Measurements from ENCODE around the gene SLC6A11.

SLC6A11 gene

DNA sequence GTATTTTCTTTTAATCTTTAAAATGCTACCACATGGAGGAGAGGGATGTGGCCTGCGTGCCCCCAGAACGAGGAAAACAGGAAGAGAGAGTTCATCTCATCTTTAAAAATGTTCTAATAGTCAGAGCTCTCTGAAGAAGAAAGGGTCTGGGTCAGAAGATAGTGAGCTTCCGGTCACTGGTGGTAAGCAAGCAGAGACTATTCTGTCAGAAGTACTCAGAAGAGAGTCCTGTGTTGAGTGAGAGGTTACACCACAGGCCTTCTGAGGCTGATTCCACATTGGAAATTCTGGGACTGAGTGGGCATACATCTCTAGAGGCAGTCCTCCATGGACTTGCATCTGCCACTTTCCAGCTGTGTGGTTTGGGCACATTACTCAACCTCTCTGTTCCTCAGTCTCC is 94.3 kb downstream of the SLC6A11 start:
- DNase-seq (ENCODE audit: low read depth) = no peak
- H3K4me3 ChIP-seq (ENCODE audit: low read length) = no peak overlapping the region
- TF ChIP-seq, protein P1, sequence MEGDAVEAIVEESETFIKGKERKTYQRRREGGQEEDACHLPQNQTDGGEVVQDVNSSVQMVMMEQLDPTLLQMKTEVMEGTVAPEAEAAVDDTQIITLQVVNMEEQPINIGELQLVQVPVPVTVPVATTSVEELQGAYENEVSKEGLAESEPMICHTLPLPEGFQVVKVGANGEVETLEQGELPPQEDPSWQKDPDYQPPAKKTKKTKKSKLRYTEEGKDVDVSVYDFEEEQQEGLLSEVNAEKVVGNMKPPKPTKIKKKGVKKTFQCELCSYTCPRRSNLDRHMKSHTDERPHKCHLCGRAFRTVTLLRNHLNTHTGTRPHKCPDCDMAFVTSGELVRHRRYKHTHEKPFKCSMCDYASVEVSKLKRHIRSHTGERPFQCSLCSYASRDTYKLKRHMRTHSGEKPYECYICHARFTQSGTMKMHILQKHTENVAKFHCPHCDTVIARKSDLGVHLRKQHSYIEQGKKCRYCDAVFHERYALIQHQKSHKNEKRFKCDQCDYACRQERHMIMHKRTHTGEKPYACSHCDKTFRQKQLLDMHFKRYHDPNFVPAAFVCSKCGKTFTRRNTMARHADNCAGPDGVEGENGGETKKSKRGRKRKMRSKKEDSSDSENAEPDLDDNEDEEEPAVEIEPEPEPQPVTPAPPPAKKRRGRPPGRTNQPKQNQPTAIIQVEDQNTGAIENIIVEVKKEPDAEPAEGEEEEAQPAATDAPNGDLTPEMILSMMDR (conservative IDR thresholded peaks at IDR 0.05; ENCODE audit: low read length) = no peak

DNA sequence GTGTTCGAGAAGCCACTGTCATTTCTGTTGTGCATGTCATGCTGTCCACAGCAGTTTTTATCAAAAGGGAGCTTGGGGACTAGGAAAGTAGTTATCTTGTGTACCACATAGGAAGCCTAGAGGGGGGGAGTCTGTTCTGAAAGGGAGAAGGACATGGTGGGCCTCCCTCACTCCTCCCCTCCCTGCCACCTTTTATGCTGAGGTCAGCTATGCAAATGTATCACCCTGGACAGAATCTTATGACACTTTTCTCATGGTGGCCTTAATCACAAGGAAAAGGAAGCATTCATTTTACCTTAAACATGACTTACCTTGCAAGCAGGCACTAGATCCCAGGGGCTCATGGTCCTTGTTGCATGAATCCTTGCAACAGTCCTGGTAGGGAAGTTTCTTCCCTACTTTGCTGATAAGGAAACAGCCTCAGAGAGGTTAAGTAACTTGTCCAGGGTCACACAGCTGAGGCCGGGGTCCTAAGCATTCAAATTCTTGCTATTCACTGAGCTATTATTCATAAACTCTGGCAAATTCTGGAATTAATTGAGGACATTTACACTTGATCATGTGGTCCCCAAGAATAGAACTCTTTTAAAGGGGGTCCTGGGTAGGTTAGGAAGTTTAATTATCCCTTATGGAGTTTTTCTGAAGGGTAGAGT is 95.4 kb downstream of the SLC6A11 start:
- TF ChIP-seq, protein P1 (conservative IDR thresholded peaks at IDR 0.05; ENCODE audit: low read length) = no peak
- H3K4me3 ChIP-seq (ENCODE audit: low read length) = no peak overlapping the region
- DNase-seq (ENCODE audit: low read depth) = no peak

DNA sequence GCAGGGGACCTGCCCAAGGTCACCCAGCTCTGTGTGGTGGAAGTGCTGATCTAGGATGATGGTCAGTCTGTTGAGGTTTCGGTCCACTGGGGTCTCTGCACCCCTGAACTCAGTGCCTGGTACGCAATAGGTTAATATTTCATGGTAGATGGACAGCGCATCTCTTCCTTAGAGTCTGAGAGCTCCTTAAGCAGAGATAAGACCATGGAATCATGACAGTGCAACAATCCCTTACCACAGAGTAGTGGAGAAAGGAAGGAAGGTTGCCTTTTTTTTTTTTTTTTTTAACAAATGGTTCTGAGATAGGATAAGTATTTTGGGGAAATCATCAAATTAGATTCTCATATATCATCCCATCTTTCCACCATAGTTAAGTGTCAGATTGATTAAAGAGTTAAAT is 96.8 kb downstream of the SLC6A11 start:
- H3K4me3 ChIP-seq (ENCODE audit: low read length) = no peak overlapping the region
- TF ChIP-seq, protein P1 (conservative IDR thresholded peaks at IDR 0.05; ENCODE audit: low read length) = no peak

DNA sequence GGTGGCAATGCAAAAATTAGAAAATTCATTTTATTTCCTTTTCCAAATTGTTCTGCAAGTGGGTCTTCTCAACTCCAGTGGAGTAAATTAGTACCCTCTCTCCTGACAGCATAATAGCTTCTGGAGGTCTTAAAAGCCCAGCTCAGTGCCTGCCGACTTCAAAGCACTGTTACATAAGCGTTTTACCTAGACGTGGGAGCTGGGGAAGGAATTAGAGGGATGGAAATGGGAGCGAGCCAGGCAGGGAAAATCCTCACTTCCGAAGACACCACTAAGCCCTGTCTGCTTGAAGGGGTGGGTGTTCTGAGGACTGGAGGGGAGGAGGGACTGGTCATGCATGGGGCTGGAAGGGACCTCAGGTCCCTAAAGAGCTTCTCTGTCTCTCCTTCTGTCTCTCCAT is 99.3 kb downstream of the SLC6A11 start:
- DNase-seq (ENCODE audit: low read depth) = no peak
- H3K4me3 ChIP-seq (ENCODE audit: low read length) = no peak overlapping the region
- TF ChIP-seq, protein P1 (conservative IDR thresholded peaks at IDR 0.05; ENCODE audit: low read length) = no peak

More for the DNA sequence above, 96.8 kb downstream of the SLC6A11 start:
- DNase-seq (ENCODE audit: low read depth) = no peak

DNA sequence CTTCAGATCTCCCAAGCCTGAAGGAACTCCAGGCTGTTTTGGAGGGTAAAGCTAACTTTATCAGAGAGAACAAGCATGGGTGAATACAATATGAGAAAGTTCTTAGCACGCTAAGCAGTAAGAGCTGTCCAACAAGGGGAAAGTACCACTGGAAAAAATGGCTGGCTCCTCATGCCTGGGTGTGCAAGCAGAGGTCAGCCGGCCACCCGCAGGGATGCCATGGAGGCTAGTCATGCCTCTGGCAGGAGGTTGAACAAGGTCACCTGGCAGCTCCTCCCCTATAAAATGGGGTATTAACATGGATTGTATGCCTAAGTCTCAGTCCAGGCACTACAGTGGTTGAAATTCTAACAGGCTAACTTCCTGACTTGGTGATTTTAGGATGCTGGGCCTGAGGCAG is 101.1 kb downstream of the SLC6A11 start:
- TF ChIP-seq, protein P1 (conservative IDR thresholded peaks at IDR 0.05; ENCODE audit: low read length) = no peak
- H3K4me3 ChIP-seq (ENCODE audit: low read length) = no peak overlapping the region
- DNase-seq (ENCODE audit: low read depth) = no peak

DNA sequence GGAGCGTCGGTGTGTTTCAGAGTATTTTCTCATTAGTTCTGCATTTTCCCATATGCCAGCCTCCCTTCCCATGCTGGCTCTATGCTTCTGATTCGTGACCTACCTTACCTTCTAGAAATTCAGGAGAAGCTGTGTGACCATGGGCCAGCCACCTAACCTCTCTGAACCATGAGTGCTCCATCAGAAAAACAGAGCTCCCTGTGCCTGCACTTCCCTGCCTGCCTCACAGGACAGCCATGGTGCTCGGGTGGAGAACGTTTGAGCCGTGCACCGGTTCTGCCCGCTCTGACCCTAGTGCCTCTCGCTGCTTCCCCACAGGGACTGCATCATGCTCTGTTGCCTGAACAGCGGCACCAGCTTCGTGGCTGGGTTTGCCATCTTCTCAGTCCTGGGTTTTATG is 102.0 kb downstream of the SLC6A11 start:
- no peak for DNase-seq (ENCODE audit: low read depth)

DNA sequence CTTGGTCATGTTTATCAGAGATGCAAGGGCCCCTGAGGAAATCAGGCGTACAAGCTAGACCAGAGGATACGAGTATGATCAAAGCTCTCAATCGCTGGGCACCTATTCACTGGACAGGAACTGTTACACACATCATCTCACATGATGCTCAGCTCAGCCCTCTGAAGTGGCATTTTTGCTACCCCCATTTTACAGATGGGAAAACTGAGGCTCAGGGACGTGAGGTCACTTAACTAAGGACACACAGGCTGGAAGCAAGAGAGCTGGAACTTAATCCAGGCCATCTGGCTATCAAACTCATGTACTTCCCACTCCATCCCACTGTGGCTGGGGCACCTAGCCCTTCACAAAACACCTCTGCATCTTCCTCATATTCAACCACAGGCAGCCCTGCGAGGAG is 103.6 kb downstream of the SLC6A11 start:
- TF ChIP-seq, protein P1 (conservative IDR thresholded peaks at IDR 0.05; ENCODE audit: low read length) = no peak
- H3K4me3 ChIP-seq (ENCODE audit: low read length) = no peak overlapping the region
- no peak for DNase-seq (ENCODE audit: low read depth)

More for the DNA sequence above, 102.0 kb downstream of the SLC6A11 start:
- H3K4me3 ChIP-seq (ENCODE audit: low read length) = no peak overlapping the region
- TF ChIP-seq, protein P1 (conservative IDR thresholded peaks at IDR 0.05; ENCODE audit: low read length) = no peak

Data from AG10803 (cell line).